Glutamatergic neuron (in vitro differentiated cells): ENCODE results near the gene SLC35B3. TPM values are rescaled to one million over a fixed set of nuclear protein-coding genes. Genes with fewer than 3 reads are reported as not detected.
A peak's percentile ranks its signal among the peaks of the same experiment; 100 is the strongest.
"Not testable (repeated sequence)": the region's sequence is repeated elsewhere in the genome, so short reads cannot be mapped to it uniquely, and the experiment has no call there.

Experiments
- DNase-seq: peaks from one replicate; pipeline ENCODE4 v3.0.0; 2022
- H3K27ac Mint-ChIP-seq: one replicate; pipeline ENCODE4 v1.8.0; 2020; ENCODE audit warnings: mild to moderate bottlenecking, mixed read lengths, inconsistent platforms; ENCODE audit not compliant: unreplicated experiment
- H3K27me3 Mint-ChIP-seq: one replicate; pipeline ENCODE4 v1.8.0; 2020; ENCODE audit warnings: mild to moderate bottlenecking, moderate library complexity, mixed read lengths, inconsistent platforms; ENCODE audit not compliant: unreplicated experiment
- H3K36me3 Mint-ChIP-seq: one replicate; pipeline ENCODE4 v1.8.0; 2020; ENCODE audit warnings: mild to moderate bottlenecking, mixed read lengths, inconsistent platforms; ENCODE audit not compliant: unreplicated experiment
- H3K4me1 Mint-ChIP-seq: one replicate; pipeline ENCODE4 v1.8.0; 2020; ENCODE audit warnings: mild to moderate bottlenecking, low read depth, mixed read lengths, inconsistent platforms; ENCODE audit not compliant: unreplicated experiment
- H3K4me3 Mint-ChIP-seq: one replicate; pipeline ENCODE4 v1.8.0; 2020; ENCODE audit warnings: mild to moderate bottlenecking, mixed read lengths, inconsistent platforms; ENCODE audit not compliant: unreplicated experiment
- H3K9me3 Mint-ChIP-seq: one replicate; pipeline ENCODE4 v1.8.0; 2020; ENCODE audit warnings: mild to moderate bottlenecking, moderate library complexity, mixed read lengths, inconsistent platforms; ENCODE audit not compliant: unreplicated experiment
- CTCF ChIP-seq: fragments of 200-600 bp; sonication (generic); IDR thresholded peaks from one replicate; pipeline ENCODE4 v1.5.0; 2021; ENCODE audit not compliant: partially characterized antibody, unreplicated experiment
- total RNA-seq: library from RNA; stranded (reverse); fragmentation: NEBNext Ultra II Directional; extraction: Animal tissue kit (Norgen Biotek cat#: 25700); gene quantifications from one replicate; pipeline ENCODE4 v1.2.1, GENCODE V29; 2021; ENCODE audit not compliant: unreplicated experiment

Gene SLC35B3
- total RNA-seq, 1 donor from 2014 or later, result 12.4 TPM

DNA sequence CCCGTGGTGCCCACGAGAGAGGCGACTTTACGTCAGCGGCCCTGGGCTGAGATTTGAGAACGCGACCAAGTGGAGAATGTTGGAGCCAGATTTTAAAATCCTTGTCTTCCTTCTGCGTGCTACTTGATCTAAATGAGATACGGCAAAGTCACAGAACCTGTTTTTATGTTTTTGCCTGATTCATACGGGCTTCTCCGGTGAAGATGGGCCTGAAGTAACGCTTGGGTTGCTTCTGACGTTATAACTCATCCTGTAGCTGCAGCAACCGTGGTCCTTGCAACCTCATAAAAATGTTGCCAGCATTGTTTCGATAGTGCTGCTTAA is 462 bp upstream of the SLC35B3 start:
- Mint-ChIP-seq H3K9me3 (no peaks in the 10 kb centered on the region), H3K4me1 (peaks cover 18% of the 10 kb centered on the region)

DNA sequence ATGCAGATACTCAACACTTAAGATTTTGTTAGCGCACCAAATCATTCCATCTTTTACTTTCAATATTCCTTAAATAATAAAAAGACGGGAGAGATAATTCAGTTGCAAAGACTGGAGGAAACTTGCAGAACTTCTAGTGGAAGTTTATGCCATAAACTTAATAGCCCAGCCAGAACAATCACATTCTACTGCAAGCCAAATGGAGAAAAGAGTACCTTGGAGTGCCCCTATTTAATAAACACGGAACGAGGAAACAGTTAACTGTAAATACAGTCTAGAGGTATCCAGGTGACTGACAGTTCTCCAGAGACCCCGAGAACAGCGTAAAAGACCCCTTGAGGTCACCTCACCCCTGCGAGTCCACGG is 635 bp downstream of the SLC35B3 start:
- Mint-ChIP-seq H3K4me1 (peaks cover 18% of the 10 kb centered on the region), H3K27me3 (peaks cover 2% of the 10 kb centered on the region), H3K9me3 (no peaks in the 10 kb centered on the region), H3K27ac (peak overlapping the region; percentile 92), H3K4me3 (peak overlapping the region; percentile 85), H3K36me3 (no peaks in the 10 kb centered on the region)
- no peak for DNase-seq
- TF ChIP-seq CTCF, result no peak

More for the DNA sequence above, 462 bp upstream of the SLC35B3 start:
- no peak for DNase-seq
- Mint-ChIP-seq H3K27ac (peak overlapping the region; percentile 92), H3K36me3 (no peaks in the 10 kb centered on the region), H3K27me3 (peaks cover 2% of the 10 kb centered on the region), H3K4me3 (peak overlapping the region; percentile 85)
- TF ChIP-seq CTCF, result no peak

- no peaks in the 10 kb centered on the region for H3K9me3 Mint-ChIP-seq
- no peaks in the 10 kb centered on the region for H3K36me3 Mint-ChIP-seq
- peak overlapping the region; percentile 63 for H3K4me3 Mint-ChIP-seq
- peak overlapping the region; percentile 19 for H3K27ac Mint-ChIP-seq
- H3K4me1 Mint-ChIP-seq, result peaks cover 18% of the 10 kb centered on the region
- TF ChIP-seq CTCF, result no peak
- DNase-seq, result no peak
- peaks cover 2% of the 10 kb centered on the region for H3K27me3 Mint-ChIP-seq
Observed at GRCh38 chr6:8432614-8433013, 2.7 kb downstream of the SLC35B3 start.

GRCh38 chr6:8429821-8430220 is 5.5 kb downstream of the SLC35B3 start:
- H3K4me1 Mint-ChIP-seq, result peaks cover 15% of the 10 kb centered on the region
- no peak for TF ChIP-seq CTCF
- DNase-seq, result no peak
- no peak overlapping the region for H3K4me3 Mint-ChIP-seq
- peaks cover 2% of the 10 kb centered on the region for H3K27me3 Mint-ChIP-seq
- no peaks in the 10 kb centered on the region for H3K9me3 Mint-ChIP-seq
- H3K36me3 Mint-ChIP-seq, result peaks cover 10% of the 10 kb centered on the region
- no peak overlapping the region for H3K27ac Mint-ChIP-seq

- H3K4me3 Mint-ChIP-seq, H3K36me3 Mint-ChIP-seq, H3K27ac Mint-ChIP-seq, H3K9me3 Mint-ChIP-seq, DNase-seq, H3K27me3 Mint-ChIP-seq, H3K4me1 Mint-ChIP-seq: not testable (repeated sequence)
Observed at GRCh38 chr6:8426544-8426943, 8.8 kb downstream of the SLC35B3 start.
